ENCODE data around the gene CNTFR. TPM values are rescaled to one million over a fixed set of nuclear protein-coding genes. Genes with fewer than 3 reads are reported as not detected.
"Not testable (repeated sequence)": the region's sequence is repeated elsewhere in the genome, so short reads cannot be mapped to it uniquely, and the experiment has no call there.

CNTFR gene
- polyA plus RNA-seq, 1 donor, result 44.9 TPM

GRCh38 chr9:34555500-34555899 is 34.0 kb downstream of the CNTFR start:
- DNase-seq (ENCODE audit: low read depth), result no peak

DNA sequence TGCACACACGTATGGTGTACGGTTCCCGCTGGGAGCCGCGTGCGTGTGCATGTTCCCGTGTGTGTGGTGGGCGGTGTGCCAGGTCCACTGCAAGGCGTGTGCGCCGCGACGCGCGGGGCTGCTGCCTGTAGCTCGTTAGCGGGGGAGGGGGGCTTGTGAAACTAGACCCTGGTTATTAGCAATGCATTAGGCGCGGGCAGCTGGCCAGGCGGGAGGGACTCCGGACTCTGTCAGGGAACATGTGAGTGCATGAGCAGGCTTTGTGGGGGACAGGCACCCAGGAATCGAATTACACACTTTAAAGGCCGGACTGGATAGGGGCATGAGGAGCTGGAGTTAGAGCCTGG is 34.5 kb downstream of the CNTFR start:
- DNase-seq (ENCODE audit: low read depth), result no peak

- DNase-seq (ENCODE audit: low read depth), result no peak
These were observed 35.1 kb downstream of the CNTFR start for GRCh38 chr9:34554211-34555001.

DNA sequence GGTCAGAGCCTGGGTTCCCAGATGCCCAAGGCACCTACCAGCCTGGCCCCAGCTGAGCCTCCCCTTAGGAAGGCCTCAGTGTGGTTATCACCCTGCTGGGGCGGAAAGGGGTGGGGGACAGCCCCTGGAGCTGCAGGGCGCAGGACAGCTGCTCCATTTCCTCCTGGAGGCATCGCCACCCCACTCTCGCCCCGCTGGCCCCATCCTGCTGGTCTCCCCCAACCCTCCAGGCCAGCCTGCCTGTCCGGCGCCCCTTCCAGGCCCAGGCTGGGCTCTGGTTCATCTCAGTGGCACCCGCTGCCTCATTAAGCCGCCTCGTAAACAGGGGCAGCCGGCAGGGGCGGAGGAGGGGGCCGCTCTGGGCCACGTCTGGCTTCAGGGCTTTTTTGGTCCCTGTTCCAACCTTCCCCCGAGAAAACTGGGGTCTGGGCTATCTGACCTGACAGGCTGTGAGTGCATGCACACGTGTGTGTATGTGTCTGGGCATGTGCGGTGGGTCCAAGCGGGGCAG is 36.0 kb downstream of the CNTFR start:
- DNase-seq (ENCODE audit: low read depth), result no peak

DNA sequence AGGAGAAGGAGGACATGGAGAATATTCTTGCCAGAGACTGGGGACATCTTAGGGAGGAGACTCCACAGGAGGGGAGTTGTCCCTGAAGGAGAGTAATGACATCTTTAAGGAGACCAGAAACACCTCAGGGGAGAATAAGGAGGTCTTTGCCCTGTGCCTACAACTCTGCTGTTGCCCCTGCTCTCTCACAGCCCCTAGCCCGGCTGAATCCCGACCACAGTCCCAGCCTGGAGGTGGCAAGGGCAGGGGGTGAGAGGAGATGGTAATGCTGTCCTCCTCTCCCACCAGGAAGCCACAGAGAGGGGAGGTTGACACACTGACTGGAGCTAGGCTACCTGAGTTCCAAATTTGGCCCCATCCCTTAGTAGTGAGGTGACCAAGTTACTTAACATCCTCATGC is 36.5 kb downstream of the CNTFR start:
- no peak for DNase-seq (ENCODE audit: low read depth)

- no peak for DNase-seq (ENCODE audit: low read depth)
These were observed 36.9 kb downstream of the CNTFR start for GRCh38 chr9:34552606-34552981.

DNA sequence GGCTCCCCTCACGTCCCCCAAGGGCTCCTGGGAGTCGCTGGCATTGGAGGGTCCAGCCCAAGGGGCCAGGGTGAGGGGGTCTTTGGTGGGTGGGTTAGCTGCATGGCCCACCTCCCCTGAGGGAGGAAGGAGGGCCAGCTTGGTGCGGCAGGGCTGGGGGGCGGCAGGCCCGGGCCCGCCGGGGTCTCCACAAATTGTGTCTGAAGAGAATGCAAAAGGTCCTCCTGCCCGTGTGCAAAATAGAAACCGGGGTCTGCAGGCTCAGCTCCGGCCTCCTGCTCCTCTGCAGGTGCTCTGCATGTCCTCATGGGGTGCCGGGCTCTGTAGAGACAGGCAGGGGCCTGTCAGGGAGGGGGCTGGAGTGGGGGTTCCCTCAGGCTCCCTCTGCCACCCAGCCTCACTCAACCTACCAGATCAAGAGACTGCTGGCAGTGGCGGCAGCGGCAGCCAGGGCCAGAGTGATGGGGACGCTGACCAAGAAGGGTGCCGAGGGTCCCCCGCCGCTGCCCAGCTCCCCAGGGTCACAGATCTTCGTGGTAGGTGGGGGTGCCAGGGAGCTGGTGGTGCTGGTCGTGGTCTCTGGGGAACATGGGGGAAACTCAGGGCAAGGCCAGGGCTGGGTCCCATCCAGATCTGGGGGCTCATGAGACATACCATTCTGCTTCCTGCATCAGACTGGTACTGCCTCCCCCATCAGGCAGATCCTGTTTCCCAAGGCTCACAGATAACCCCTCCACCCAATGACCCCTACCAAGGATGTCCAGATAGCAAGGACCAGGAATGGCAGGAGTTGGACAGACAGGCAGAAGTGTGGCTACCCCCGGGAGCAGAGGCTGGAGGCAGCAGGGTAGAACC is 37.5 kb downstream of the CNTFR start:
- DNase-seq (ENCODE audit: low read depth), result no peak

DNA sequence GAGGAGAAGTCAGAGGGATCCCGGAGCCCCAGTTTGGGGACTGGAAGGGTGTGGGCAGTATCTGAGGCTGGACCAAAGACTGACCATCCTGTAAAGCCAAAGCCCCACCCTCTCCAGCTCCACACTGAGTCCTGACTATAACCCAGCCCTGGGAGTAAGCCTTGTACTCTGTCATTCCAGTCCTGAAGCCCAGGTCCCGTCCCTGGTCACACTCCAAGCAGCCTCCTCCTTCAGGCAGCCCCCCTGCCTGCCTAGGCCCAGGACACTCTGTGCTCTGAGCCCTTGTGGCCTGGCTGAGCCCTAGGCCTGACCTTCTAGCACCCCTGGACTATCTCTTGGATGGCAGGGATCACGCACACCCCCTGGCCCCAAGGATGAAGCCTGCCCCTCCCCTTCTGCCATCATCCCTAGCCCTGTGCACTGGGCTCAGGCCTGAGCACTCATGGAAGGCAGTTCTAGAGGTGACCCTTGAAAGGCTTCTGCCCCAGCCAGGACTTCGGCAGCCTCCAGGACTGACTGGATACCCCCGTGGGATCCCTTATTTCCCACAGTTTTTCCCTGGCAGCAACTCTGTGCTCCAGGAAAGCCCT is 38.7 kb downstream of the CNTFR start:
- no peak for DNase-seq (ENCODE audit: low read depth)

DNA sequence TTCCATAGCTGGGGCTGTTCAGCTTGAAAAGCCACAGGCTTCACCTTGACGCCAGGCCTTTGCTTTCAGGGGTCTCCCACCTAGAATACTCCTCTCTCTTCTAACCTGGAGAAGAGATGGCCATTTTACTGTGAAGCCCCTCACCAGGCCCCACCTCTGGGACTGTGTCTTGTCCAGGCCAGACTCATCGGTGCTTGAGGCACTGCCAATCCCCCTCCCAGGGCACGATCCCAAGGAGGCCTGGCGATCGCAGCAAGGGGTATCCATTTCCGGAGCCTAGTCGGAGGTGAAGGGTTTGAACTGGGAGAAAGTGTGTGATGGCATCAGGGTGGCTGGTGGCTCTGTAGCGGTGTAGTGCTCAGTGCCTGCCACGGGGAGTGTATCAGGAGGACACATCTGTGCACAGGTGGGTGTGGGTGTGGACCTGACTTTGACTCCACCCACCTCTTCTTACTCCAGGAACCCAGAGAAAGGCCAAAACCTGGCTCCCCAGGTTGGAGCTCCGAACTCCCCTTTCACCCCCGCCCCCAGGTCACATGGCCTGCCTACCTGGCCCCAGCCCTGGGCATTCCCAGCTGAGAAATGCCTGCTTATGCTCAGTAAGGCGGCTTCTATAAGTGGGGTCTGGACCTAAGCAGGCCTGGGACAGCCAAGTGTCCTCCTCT is 39.4 kb downstream of the CNTFR start:
- no peak for DNase-seq (ENCODE audit: low read depth)

DNA sequence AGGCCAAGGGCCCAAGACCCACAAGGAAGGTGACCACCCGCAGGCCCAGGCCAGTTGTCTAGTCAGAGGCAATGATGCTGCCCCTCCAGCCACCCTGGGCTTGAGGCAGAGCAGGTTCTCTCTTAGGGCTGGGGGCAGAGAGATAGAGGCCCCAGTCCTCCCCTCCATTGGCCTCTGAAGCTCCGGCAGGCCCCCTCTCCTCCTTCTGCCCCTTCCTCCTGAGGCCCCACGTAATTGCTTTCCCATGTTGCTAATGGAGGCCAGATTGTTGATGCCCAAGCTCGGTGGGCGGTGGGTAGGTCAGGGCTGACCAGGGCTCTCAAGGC is 40.2 kb downstream of the CNTFR start:
- no peak for DNase-seq (ENCODE audit: low read depth)

- no peak for DNase-seq (ENCODE audit: low read depth)
These were observed 41.4 kb downstream of the CNTFR start for GRCh38 chr9:34547960-34548611.

- no peak for DNase-seq (ENCODE audit: low read depth)
These were observed 42.4 kb downstream of the CNTFR start for GRCh38 chr9:34546834-34547827.

GRCh38 chr9:34546102-34546833 is 43.3 kb downstream of the CNTFR start:
- DNase-seq (ENCODE audit: low read depth), result no peak

GRCh38 chr9:34545497-34545896 is 44.0 kb downstream of the CNTFR start:
- no peak for DNase-seq (ENCODE audit: low read depth)

DNA sequence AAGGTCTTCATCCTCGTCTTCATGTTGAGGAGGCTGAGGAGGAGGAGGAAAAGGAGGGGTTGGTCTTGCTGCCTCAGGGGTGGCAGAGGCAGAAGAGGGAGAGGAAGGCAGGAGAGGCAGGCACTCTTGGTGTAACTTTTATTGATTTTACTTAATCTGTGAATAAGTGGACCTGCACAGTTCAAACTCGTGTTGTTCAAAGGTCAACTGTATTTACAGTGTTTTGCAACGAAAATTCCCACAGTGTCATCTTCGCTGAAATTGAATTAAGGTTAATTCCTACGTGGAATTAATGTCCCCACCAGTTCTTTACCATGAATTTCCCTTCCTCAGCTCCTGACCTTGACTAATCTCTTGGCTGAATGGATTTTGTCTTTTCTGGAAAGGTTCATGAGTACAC is 45.5 kb downstream of the CNTFR start:
- no peak for DNase-seq (ENCODE audit: low read depth)

GRCh38 chr9:34541540-34541939 is 48.0 kb downstream of the CNTFR start:
- DNase-seq (ENCODE audit: low read depth), result no peak

DNA sequence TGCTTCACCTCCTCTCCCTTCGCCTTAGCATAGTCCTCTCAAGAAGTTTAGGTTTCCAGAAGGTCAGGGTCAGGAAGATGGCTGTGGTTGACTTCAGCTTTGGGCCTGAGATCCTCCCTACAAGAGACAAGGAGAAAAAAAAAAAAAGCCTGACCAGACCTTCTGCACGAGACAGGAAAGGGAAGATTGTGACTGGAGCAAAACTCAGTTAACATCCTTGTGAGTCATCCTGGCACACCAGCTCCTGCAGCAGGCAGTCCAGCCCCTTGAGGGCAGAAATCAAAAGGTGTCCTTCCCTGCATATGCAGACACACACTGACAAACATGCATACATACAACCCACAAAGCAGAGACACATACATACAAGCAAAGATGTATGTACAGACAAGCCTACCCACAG is 48.7 kb downstream of the CNTFR start:
- DNase-seq (ENCODE audit: low read depth), result no peak

- no peak for DNase-seq (ENCODE audit: low read depth)
These were observed 52.8 kb downstream of the CNTFR start for GRCh38 chr9:34536685-34537084.

DNA sequence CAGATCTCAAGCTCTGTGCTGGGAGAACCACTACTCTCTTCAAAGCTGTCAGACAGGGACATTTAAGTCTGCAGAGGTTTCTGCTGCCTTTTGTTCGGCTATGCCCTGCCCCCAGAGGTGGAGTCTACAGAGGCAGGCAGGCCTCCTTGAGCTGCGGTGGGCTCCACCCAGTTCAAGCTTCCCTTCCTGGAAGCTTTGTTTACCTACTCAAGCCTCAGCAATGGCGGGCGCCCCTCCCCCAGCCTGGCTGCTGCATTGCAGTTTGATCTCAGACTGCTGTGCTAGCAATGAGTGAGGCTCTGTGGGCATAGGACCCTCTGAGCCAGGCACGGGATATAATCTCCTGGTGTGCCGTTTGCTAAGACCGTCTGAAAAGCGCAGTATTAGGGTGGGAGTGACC is 57.5 kb downstream of the CNTFR start:
- DNase-seq (ENCODE audit: low read depth), result not testable (repeated sequence)

DNA sequence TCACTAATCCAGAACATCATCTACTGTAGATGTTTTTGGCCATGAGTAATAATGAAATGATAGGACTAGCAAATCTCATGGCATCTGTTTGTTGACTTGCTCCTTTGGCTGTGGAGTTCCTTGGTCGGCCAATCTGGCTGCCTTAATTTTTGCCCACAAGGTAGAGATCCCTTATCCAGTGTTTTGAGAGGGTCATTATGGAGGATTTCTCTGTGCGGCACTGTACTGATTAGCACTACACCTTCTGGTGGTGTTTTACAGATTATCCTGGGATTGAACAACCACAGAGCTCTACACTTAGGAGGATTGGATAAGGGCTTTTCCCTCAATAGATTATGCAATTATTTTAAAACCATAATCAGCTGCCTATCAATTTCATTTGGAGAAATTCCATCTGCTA is 63.5 kb downstream of the CNTFR start:
- DNase-seq (ENCODE audit: low read depth), result no peak
